H1 (cell line): Measurements from ENCODE around the gene APOL1. TPM values are rescaled to one million over a fixed set of nuclear protein-coding genes. Genes with fewer than 3 reads are reported as not detected.

Source experiments
- RFX5 ChIP-seq: IDR thresholded peaks from 2 replicates; pipeline ENCODE4 v1.6.1; 2011; ENCODE audit warnings: low read depth, low read length, improper control_type of control experiment, borderline replicate concordance
- RXRA ChIP-seq: IDR thresholded peaks from 2 replicates; pipeline ENCODE4 v1.6.1; 2011; ENCODE audit warnings: low read depth, mild to moderate bottlenecking, low read length, moderate library complexity; ENCODE audit not compliant: insufficient read depth
- polyA plus RNA-seq, 7 experiments: library from polyadenylated mRNA; depleted of rRNA in 3 of 7; stranded (reverse) in 5 of 7; unstranded in 2 of 7; fragments of >200 nt in 5 of 7; fragments of 200-250 nt in 2 of 7; gene quantifications; 1 replicate in 5 of 7; 2 replicates in 1 of 7; 4 replicates in 1 of 7; pipeline versions ENCODE4 v1.2.1 to v1.2.3, GENCODE V29; 2011 to 2013; ENCODE audit warnings: missing spikeins in 2 of 7, mixed read lengths in 2 of 7
- total RNA-seq: library from RNA; stranded (reverse); fragmentation: NEBNext Ultra II Directional; extraction: Animal tissue kit (Norgen Biotek cat#: 25700); gene quantifications from 2 replicates; pipeline ENCODE4 v1.2.1, GENCODE V29; 2021
- TF ChIP-seq, protein P1 (sequence below): IDR thresholded peaks from 2 replicates; pipeline ENCODE4 v1.6.1; 2011; ENCODE audit warnings: low read depth, mild to moderate bottlenecking, low read length; ENCODE audit not compliant: insufficient read depth

Gene APOL1
- total and polyA plus RNA-seq, 2 of the 8 experiments (the other 6 are each of a cell fraction or from before 2014, with no cell fraction given), result not detected

DNA sequence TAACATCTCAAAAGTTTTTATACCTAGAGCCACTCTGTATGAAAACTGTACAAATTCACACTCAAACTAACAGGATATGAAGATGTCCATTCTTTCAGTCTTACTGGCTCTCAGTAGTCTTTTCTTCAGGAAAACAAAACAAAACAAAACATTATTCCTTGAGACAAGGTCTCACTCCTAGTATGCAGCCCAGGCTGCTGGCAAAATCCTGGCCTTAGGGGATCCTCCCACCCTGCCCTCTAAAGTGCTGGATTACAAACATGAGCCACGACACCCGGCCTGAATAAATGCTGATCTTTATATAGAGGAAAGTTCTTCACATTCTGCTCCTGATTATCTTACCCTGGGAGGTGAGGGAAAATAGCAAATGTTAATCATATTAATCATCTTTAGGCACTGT is 18.7 kb upstream of the APOL1 start (continued):
- TF ChIP-seq, protein P1, sequence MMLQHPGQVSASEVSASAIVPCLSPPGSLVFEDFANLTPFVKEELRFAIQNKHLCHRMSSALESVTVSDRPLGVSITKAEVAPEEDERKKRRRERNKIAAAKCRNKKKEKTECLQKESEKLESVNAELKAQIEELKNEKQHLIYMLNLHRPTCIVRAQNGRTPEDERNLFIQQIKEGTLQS, result no peak
- TF ChIP-seq RFX5 (no peak), RXRA (no peak)
